GM12864 (cell line): ENCODE measurements around the gene AMPD3.

Experiments
- DNase-seq: peaks from one replicate; pipeline ENCODE4 v3.0.0-alpha.2; 2011; ENCODE audit warnings: low read depth
- H3K4me3 ChIP-seq: 2 replicates; pipeline ENCODE4 v1.5.1; 2011; ENCODE audit warnings: mild to moderate bottlenecking, low read depth, low read length, control low read depth
- TF ChIP-seq, protein P1 (sequence below): IDR thresholded peaks from 2 replicates; pipeline ENCODE4 v1.5.1; 2011; ENCODE audit warnings: low read depth, mild to moderate bottlenecking, moderate library complexity, low read length, control low read depth, inconsistent platforms; ENCODE audit errors: missing control alignments

AMPD3 gene

DNA sequence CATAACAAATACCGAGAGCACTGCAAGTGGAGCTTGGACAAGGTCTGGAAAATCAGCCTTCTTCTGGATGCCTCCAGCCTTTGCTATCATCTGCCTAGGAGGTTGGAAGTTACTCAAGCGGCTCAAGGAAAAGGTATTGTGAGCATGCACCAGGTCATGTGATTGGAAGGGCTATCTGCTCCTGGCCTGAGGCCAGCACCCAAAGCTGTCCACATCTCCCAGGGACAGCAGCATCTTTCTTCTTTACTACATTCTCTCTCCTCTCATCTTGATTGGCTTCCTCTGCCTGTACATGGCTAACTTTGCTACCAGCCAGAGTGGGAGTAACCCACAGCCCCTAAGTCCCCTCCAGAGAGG lies 44.2 kb upstream of the AMPD3 start:
- TF ChIP-seq, protein P1, sequence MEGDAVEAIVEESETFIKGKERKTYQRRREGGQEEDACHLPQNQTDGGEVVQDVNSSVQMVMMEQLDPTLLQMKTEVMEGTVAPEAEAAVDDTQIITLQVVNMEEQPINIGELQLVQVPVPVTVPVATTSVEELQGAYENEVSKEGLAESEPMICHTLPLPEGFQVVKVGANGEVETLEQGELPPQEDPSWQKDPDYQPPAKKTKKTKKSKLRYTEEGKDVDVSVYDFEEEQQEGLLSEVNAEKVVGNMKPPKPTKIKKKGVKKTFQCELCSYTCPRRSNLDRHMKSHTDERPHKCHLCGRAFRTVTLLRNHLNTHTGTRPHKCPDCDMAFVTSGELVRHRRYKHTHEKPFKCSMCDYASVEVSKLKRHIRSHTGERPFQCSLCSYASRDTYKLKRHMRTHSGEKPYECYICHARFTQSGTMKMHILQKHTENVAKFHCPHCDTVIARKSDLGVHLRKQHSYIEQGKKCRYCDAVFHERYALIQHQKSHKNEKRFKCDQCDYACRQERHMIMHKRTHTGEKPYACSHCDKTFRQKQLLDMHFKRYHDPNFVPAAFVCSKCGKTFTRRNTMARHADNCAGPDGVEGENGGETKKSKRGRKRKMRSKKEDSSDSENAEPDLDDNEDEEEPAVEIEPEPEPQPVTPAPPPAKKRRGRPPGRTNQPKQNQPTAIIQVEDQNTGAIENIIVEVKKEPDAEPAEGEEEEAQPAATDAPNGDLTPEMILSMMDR, result no peak

DNA sequence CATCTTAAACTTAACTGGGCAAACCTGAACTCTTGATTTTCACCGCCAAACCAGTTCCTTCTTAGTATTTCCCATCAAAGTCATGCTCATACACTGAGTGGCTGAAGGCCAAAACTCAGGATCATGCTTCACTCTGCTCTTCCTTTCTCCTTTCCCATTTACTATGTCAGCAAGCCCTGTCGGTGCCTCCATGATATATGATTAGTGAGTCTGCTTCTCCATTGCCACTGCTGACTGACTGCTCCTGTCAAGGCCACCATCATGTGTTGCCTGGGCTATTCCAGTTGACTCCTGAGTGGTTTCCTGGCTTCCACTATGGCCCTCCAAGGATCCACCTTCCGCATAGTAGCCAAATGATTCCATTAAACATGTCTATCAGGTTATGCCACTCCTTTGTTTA lies 42.8 kb upstream of the AMPD3 start:
- no peak overlapping the region for H3K4me3 ChIP-seq
- TF ChIP-seq, protein P1, result no peak
- no peak for DNase-seq

More for the DNA sequence above, 44.2 kb upstream of the AMPD3 start:
- H3K4me3 ChIP-seq, result no peak overlapping the region
- DNase-seq, result no peak

- H3K4me3 ChIP-seq, result no peak overlapping the region
- TF ChIP-seq, protein P1, result peak; percentile 59
- peak; percentile 25 for DNase-seq
Measured at GRCh38 chr11:10413268-10413667, 41.8 kb upstream of the AMPD3 start.

- DNase-seq, result no peak
- no peak overlapping the region for H3K4me3 ChIP-seq
- TF ChIP-seq, protein P1, result no peak
Measured at GRCh38 chr11:10414181-10414580, 40.9 kb upstream of the AMPD3 start.

DNA sequence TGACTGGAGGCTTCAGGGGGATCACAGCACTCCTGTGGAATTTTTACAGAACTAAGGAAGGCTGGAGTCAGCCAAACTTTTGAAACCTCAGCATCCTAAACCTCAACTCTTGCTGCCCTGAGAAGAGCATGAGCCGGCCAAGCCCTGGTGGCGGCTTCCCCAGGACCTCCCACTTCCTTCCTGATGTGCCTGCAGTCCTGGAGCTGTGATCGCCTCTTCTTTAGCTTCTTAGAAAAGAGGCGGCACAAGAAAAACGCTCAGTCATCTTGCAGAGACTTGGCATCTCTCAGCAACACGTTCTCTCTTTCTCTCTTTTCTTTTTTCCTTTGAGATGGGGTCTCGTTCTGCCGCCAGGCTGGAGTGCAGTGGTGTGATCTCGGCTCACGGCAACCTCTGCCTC lies 40.4 kb upstream of the AMPD3 start:
- TF ChIP-seq, protein P1, result no peak
- no peak for DNase-seq
- H3K4me3 ChIP-seq, result no peak overlapping the region

GRCh38 chr11:10415817-10416392 lies 39.2 kb upstream of the AMPD3 start:
- no peak for DNase-seq
- TF ChIP-seq, protein P1, result peak; percentile 31

DNA sequence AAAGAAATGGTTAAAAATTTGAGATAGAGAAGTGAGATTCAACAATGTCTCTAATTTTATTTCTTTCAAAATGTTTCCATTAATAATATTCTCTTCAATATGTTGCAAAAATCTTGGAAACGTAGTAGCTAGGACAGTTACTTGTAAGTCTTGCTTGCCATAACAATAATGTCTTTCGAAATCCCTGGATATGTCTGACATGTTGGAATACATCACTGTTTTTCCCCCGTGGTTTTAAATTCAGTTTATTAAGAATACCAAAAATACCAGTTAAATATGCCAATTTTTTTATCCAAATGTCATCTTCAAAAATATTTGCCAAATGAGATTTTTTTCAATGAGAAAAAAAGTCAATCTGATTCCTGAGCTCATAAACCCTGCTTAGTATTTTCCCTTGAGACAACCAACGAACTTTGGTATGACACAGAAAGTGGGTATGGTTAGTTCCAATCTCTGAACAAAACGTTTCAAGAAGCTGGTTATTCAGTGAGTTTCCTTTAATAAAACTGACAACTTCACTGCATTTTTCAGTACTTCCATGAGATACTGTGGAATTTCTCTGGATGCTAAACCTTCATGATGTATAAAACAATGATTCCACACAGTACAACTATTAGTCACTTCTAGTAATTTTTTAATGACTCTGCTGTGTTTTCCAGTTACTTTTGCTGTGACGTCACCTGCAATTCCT lies 36.7 kb upstream of the AMPD3 start:
- H3K4me3 ChIP-seq, result no peak overlapping the region
- TF ChIP-seq, protein P1, result no peak
- DNase-seq, result no peak

More at GRCh38 chr11:10415817-10416392, 39.2 kb upstream of the AMPD3 start:
- no peak overlapping the region for H3K4me3 ChIP-seq
